NT2/D1 (cell line): ENCODE data around the gene GMEB2.

Source experiments
- YY1 ChIP-seq: IDR thresholded peaks from 2 replicates; pipeline ENCODE4 v1.6.1; 2011; ENCODE audit not compliant: insufficient read length, insufficient read depth
- ZNF274 ChIP-seq: IDR thresholded peaks from 2 replicates; pipeline ENCODE4 v1.6.1; 2011; ENCODE audit warnings: mild to moderate bottlenecking, low read depth, low read length

GRCh38 chr20:63619086-63619485, 7.8 kb downstream of the GMEB2 start:
- TF ChIP-seq YY1 (no peak), ZNF274 (no peak)
